Glomerular endothelial cell (primary cell): ENCODE data around the gene PLEKHO1. TPM values are rescaled to one million over a fixed set of nuclear protein-coding genes. Genes with fewer than 3 reads are reported as not detected.

Experiments
- DNase-seq: peaks from one replicate; pipeline ENCODE4 v3.0.0-alpha.2; 2011; ENCODE audit warnings: low read depth, low spot score; ENCODE audit errors: extremely low read depth
- total RNA-seq: library from RNA; depleted of rRNA; stranded (reverse); fragments of >200 nt; gene quantifications from 2 replicates; pipeline ENCODE4 v1.2.3, GENCODE V29; 2015

The PLEKHO1 gene
- total RNA-seq, 1 donor from 2014 or later = 183 TPM

- no peak for DNase-seq
Measured at GRCh38 chr1:150148837-150149270, 862 bp upstream of the PLEKHO1 start.

- DNase-seq = no peak
Measured at GRCh38 chr1:150150133-150151021, 661 bp downstream of the PLEKHO1 start.

DNA sequence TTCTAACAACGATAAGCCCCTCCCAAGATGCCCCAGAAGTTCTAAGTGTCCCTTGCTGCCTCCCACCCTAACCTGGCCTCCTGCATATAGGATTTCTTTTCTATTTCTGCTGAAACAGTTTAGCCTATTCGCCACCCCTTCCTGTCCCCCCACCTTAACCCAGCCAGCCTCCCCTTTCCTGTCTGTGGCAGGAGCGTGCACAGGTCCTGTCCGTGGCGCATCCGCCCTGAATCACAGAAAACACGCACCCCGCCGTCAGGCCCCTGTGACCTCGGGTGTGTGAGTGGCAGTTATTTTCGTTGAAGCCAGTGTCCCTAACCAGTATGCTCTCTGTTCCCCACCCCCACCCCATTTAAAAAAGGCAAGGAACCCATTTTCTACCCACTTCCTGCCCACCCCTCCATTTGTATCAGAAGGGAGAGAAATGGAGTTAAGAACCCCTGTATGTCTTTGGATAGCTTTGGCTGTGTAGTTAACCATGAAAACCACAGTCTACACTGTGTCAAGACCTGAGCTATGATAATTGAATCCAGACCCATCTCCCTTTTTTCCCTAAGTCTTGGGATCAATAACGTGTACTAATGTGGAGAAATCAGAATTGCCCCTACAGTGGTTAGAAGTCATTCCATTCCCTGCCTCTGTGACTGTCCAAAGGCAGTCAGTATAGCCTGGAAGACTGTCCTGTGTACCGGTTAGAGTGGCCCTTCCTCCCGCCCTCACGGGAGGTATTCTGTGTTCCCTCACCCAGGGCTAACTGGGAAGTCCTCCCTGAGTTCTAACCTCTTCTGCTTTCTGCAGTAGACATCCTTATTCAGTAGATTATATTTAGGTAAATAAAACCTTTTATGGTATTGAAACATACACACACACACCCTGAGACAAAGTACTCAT, 1.8 kb downstream of the PLEKHO1 start:
- DNase-seq = no peak

DNA sequence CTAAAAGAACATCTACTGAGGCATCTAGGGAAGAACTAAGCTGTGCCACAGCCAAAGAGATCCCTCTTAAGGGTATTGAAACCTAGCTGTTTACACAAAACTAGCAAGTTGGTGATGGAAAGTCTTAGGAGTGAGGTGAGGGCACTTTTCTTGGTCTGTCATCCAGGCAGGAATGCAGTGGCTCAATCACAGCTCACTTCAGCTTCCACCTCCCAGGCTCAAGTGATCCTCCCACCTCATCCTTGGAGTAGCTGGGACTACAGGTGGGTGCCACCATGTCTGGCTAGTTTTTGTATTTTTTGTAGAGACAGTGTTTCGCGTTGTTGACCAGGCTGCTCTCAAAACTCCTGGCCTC, 2.4 kb downstream of the PLEKHO1 start:
- DNase-seq = no peak

DNA sequence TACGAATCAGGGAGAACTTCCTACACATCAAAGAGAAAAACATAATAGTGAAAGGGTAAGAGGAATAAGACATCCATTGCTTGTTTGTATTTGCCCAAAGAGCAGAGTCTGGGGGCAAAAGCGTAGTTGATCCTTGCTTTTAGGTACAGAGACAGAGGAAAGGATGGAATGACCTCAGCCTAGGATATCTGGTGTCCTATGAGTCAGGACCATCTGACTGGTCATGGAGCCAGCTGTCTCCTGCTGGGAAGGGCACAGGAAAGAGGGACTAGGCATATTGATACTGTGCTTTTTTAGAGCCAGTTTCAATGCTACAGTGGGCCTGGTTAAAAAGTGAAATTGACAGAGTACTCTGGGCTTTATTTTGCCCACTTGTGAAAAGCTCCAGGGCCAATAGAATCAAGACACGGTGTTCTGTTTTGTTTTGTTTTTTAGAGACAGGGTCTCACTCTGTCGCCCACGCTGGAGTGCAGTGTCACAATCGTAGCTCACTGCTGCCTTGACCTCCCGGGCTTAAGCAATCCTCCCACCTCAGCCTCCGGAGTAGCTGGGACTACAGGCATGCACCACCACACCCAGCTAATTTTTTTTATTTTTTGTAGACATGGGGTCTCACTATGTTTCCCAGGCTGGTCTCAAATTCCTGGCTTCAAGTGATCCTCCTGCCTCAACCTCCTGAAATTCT, 3.2 kb downstream of the PLEKHO1 start:
- DNase-seq = no peak

DNA sequence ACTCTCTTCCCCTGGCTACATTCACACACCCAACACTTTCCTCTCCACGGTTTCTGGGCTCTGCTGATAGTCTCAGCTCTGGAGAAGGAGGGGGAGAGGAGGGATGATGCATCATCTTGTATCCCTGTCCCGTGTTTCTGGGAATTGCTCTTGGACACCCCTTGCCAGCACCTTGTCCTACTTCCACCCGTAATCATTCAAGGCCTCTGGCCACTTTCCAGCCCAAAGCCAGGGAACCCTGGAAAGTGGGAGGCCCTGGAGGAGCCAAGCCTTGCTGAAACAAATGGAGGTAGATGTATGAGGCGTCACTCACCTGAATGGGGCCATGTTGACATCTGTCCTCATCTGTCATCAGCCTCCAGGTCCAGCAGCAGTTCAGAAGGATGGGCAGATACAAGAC, 4.4 kb downstream of the PLEKHO1 start:
- no peak for DNase-seq

- DNase-seq = no peak
Measured at GRCh38 chr1:150155413-150156071, 5.8 kb downstream of the PLEKHO1 start.

GRCh38 chr1:150156868-150157603, 7.3 kb downstream of the PLEKHO1 start:
- DNase-seq = no peak

- no peak for DNase-seq
Measured at GRCh38 chr1:150159550-150159949, 9.8 kb downstream of the PLEKHO1 start.

DNA sequence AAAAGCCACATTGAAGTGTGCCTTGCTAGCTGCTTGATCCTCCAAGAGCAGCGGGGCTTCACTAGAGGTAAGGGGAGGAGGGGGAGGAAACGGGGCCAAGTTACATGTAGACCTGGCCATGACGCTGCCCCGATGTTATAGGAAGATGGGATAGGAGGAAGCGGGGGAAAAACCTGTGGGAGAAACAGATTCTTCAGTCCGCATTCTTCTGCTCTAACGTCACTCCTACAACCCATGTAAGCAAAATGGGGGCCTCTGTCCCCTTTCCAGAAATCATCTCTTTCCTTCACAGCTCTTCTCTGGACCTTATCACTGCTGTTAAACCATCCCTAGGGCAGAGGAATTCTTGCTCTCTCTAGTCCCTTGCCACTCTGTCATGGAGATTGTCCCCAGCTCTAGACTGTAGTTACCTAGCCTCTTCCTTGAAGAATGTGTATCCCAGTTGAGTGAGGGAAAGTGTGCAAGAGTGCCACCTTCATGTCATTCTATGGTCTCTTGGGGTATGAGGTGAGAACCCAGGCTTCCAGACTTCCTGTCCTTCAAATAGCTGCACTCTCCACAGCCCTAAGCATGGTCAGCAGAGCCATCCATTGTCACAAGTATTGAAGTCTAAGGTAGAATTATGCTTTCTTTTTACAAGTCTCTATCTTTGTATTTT, 11.4 kb downstream of the PLEKHO1 start:
- no peak for DNase-seq

- no peak for DNase-seq
Measured at GRCh38 chr1:150161747-150162581, 12.2 kb downstream of the PLEKHO1 start.

GRCh38 chr1:150162582-150162861, 12.8 kb downstream of the PLEKHO1 start:
- no peak for DNase-seq

DNA sequence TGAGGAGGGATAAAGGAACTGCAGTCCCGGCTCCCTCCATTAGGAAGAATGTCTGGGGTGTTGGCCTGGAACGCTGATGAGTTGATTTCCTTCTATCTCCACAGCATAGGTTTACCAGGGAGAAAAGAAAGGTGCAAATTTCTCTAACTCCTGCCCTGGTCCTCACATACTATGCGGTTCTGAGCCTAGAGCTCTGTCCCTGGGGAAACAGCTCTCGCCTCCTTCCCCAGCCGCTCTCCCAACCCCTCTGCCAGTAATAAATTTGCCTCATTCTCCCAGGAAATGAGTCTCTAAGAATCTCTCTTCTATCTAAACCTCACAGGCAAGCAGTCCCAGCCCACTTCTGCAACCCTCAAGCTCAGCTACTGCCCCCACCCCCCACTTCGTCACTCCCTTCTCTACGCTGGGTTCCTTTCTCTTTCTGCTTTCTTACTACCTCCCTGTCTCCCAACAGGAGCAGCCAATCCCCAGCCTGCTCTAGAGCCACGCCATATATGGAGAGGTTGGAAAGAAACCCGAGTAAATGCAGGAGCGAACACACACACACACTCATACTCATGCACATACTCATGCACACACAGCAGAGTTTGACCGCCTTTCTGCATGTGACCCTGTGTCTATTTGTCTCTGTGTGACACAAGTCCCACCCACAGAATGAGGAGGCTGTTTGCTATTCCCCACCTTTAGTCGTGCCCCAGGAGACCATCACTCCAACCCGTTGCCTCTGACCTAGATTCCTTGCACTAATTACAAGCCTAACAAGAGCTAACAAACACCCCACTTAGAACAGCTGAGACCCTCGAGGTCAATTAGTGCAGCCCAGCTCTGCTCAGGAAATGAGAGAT, 13.4 kb downstream of the PLEKHO1 start:
- DNase-seq = peak; percentile 86

DNA sequence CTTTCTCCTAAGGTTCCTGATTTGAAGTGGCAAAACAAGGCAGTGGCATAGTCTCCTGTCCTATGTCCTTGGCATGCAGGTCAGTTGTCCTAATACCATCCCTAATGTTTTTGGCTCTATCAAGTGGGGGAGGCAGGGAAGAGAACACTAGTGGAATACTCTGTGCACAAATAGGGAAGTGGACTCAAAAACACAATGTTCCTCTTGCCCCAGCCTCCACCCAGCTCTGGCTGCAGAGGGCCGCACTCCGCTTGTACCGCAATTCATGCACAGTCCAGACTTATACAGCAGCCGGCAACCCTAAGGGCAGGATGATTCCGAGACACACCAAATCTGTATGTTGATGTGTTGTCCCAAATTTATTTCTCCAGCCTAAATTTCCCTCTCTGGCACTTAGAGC, 14.5 kb downstream of the PLEKHO1 start:
- DNase-seq = no peak

- DNase-seq = no peak
Measured at GRCh38 chr1:150164779-150165178, 15.1 kb downstream of the PLEKHO1 start.

DNA sequence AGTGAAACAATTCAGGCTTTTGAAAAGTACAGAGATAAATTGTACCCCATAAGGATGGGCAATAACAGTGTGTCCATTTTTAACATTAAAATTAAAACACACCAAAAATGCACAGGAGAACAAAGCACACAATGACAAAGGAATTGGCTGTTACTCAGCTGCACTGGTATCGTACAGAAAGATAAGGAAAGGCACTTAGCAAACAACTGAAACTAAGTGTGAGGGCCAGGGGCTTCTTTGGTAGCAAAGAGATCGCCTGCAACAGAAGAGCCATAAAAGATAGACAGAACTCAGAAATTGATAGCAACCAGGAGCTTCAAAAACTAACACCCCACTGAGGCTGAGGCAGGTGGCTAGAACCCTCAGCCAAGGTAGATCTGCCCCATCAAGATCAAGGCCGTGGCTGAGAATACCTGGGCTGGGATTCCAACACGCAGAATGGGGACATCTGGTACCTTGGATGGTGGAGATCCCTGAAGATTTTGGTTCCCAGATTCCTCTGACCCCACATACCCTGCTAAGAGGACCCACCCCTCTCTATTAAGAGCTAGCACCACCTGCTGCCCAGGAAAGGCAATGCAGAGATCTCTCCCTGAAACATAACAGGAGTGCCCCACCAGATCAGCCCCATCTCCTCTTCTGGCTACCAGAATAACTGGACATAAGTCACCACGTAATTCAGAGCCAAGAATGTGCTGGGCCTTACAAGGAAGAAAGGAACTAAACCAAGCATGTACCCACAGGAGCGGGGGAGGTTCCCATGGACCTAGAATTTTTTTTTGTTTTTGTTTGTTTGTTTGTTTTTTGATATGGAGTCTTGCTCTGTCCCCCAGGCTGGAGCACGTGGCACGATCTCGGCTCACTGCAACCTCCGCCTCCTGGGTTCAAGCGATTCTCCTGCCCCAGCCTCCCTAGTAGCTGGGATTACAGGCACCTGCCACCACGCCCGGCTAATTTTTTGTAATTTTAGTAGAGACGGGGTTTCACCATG, 16.2 kb downstream of the PLEKHO1 start:
- DNase-seq = no peak
